K562 (cell line): ENCODE results near the gene FAM83D.
A peak's percentile ranks its signal among the peaks of the same experiment; 100 is the strongest.

Experiments
- ELF1 ChIP-seq: fragments of 200-800 bp; sonication (Bioruptor generic); IDR thresholded peaks from 2 replicates; pipeline ENCODE4 v1.6.1; 2016; ENCODE audit warnings: missing genetic modification characterization, missing compliant biosample characterization
- EP300 ChIP-seq: IDR thresholded peaks from 2 replicates; pipeline ENCODE4 v1.6.1; 2012; ENCODE audit warnings: low read length, improper control_type of control experiment
- ETV5 ChIP-seq: sonication (generic); formaldehyde crosslinking; IDR thresholded peaks from 2 replicates; pipeline ENCODE4 v1.4.0; 2020; ENCODE audit warnings: low read depth, mild to moderate bottlenecking, missing genetic modification reagents
- MAX ChIP-seq: sonication (generic); formaldehyde crosslinking; IDR thresholded peaks from 2 replicates; pipeline ENCODE4 v1.9.0; 2022; ENCODE audit warnings: mild to moderate bottlenecking, missing genetic modification reagents
- NR2F6 ChIP-seq: fragments of 450-650 bp; formaldehyde crosslinking; IDR thresholded peaks from 2 replicates; pipeline ENCODE4 v1.4.0; 2020; ENCODE audit warnings: mild to moderate bottlenecking
- RAD21 ChIP-seq, 2 experiments: fragments of 250-450 bp in 1 of 2; fragments of 450-650 bp in 1 of 2; sonication (Bioruptor Pico) in 1 of 2; formaldehyde crosslinking in 1 of 2; IDR thresholded peaks in 1 of 2; conservative IDR thresholded peaks in 1 of 2; 2 replicates each; pipeline versions ENCODE4 v1.4.0 to v1.8.0; 2020 to 2022; ENCODE audit warnings: mild to moderate bottlenecking in 2 of 2, moderate library complexity in 1 of 2
- RFX5 ChIP-seq: IDR thresholded peaks from 2 replicates; pipeline ENCODE4 v1.6.1; 2011; ENCODE audit warnings: low read depth, mild to moderate bottlenecking, improper control_type of control experiment, low read length
- SAP30 ChIP-seq: fragments of 200-600 bp; sonication (generic); IDR thresholded peaks from 2 replicates; pipeline ENCODE4 v1.6.1; 2012; ENCODE audit warnings: borderline replicate concordance, low read depth, mild to moderate bottlenecking, moderate library complexity, low read length, control low read depth, inconsistent platforms; ENCODE audit not compliant: insufficient read depth, poor library complexity, severe bottlenecking
- SIN3A ChIP-seq, 2 experiments: fragments of 150-350 bp in 1 of 2; IDR thresholded peaks; 2 replicates each; pipeline ENCODE4 v1.6.1; 2011 to 2016; ENCODE audit warnings: borderline replicate concordance in 2 of 2, low read depth in 2 of 2, low read length in 2 of 2, mild to moderate bottlenecking in 2 of 2, moderate library complexity in 2 of 2; ENCODE audit not compliant: control insufficient read depth in 1 of 2
- SNAPC5 ChIP-seq: fragments of 250-450 bp; sonication (Bioruptor Pico); IDR thresholded peaks from 2 replicates; pipeline ENCODE4 v1.8.0; 2021; ENCODE audit warnings: moderate library complexity, mild to moderate bottlenecking, inconsistent platforms
- THRB ChIP-seq: fragments of 450-650 bp; formaldehyde crosslinking; conservative IDR thresholded peaks from 2 replicates; pipeline ENCODE4 v1.4.0; 2022; ENCODE audit warnings: mild to moderate bottlenecking, missing genetic modification characterization
- ZBTB12 ChIP-seq: fragments of 250-450 bp; sonication (Bioruptor Pico); IDR thresholded peaks from 2 replicates; pipeline ENCODE4 v1.4.0; 2020
- ZBTB49 ChIP-seq: sonication (generic); formaldehyde crosslinking; IDR thresholded peaks from 2 replicates; pipeline ENCODE4 v1.8.0; 2022; ENCODE audit warnings: missing genetic modification reagents, mild to moderate bottlenecking, borderline replicate concordance
- ZNF3 ChIP-seq: fragments of 250-450 bp; sonication (Bioruptor Pico); IDR thresholded peaks from 2 replicates; pipeline ENCODE4 v1.5.0; 2021; ENCODE audit warnings: mild to moderate bottlenecking, moderate library complexity

- TF ChIP-seq NR2F6 (CRISPR knock-in tag) (no peak), RAD21 (CRISPR knock-in tag; conservative IDR thresholded peaks at IDR 0.05 in 1 of 2, IDR thresholded peaks at IDR 0.05 in 1 of 2) (no peak), THRB (no peak), ELF1 (tag) (no peak), SAP30 (no peak), EP300 (no peak), SNAPC5 (no peak), ZNF3 (CRISPR knock-in tag) (no peak), ETV5 (CRISPR knock-in tag) (no peak), RFX5 (no peak), ZBTB49 (CRISPR knock-in tag) (no peak), SIN3A (IDR thresholded peaks at IDR 0.05; ENCODE audit: borderline replicate concordance in 2 of 2, control insufficient read depth in 1 of 2, low read depth in 2 of 2, low read length in 2 of 2) (peak in 1 of 2 experiments; percentile 23; a peak in 1 of 4 replicates), ZBTB12 (CRISPR knock-in tag) (no peak), MAX (no peak)
These were observed 858 bp downstream of the FAM83D start for GRCh38 chr20:38926934-38927616.
